ENCODE results near the gene IMMP2L.

- TF ChIP-seq POLR2A (IDR thresholded peaks at IDR 0.05; ENCODE audit: control extremely low read depth in 1 of 2, low read depth in 2 of 2, low read length in 2 of 2): no peak
- no peak for TF ChIP-seq HDAC6 (IDR thresholded peaks at IDR 0.05; ENCODE audit: low read depth, low read length)
Measured at GRCh38 chr7:111459757-111460280, 102.5 kb downstream of the IMMP2L start.

Data from H1 (cell line).